ENCODE results near the gene DNAJC15.

DNA sequence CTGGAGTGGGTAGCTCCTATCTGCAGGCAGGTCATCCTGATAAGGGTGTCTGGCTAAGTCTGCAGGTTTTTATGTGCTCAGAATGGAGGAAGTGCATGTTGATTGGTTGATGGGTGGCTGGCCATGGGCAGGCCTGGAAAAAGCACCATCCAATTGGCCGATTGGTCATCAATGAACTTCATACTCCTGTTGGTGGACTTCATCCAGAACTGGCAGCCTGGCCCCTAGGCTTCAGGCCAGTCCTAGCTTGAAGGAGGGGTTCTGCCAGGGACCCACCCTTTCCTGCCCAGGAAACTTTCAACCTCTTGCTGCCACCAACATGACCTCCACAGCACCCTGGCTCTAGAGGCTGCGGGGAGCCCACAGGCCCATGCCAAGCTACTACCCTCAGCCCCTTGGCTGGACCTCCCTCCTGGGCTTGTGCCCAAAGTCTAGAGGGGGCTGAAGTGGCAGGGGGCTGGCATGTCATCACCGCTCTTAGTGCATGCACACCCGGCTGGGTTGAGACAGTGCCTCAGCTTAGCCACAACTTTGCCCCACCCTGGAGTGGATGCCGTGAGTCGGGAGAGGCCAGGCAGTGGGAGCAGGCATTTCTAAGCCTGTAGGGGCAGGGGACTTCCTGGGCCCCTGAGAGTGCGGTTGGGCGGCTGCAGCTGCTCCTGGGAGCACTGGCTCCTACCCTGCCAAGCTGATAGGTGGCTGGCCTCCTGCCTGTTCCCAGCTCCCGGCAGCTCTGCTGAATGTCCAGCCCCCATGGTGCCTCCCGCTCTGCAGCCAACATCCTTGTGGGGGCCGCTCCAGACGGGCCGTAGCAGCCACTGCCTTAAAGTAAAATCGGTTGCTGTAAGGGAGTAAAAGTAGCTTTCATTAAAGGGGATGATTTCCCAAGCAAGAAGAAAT is 13.2 kb downstream of the DNAJC15 start:
- TF ChIP-seq, protein P1, sequence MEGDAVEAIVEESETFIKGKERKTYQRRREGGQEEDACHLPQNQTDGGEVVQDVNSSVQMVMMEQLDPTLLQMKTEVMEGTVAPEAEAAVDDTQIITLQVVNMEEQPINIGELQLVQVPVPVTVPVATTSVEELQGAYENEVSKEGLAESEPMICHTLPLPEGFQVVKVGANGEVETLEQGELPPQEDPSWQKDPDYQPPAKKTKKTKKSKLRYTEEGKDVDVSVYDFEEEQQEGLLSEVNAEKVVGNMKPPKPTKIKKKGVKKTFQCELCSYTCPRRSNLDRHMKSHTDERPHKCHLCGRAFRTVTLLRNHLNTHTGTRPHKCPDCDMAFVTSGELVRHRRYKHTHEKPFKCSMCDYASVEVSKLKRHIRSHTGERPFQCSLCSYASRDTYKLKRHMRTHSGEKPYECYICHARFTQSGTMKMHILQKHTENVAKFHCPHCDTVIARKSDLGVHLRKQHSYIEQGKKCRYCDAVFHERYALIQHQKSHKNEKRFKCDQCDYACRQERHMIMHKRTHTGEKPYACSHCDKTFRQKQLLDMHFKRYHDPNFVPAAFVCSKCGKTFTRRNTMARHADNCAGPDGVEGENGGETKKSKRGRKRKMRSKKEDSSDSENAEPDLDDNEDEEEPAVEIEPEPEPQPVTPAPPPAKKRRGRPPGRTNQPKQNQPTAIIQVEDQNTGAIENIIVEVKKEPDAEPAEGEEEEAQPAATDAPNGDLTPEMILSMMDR (IDR thresholded peaks at IDR 0.05): no peak
- no peak for TF ChIP-seq POLR2AphosphoS5 (IDR thresholded peaks at IDR 0.05)
